ENCODE measurements around the gene NPHP4.

NPHP4 gene

DNA sequence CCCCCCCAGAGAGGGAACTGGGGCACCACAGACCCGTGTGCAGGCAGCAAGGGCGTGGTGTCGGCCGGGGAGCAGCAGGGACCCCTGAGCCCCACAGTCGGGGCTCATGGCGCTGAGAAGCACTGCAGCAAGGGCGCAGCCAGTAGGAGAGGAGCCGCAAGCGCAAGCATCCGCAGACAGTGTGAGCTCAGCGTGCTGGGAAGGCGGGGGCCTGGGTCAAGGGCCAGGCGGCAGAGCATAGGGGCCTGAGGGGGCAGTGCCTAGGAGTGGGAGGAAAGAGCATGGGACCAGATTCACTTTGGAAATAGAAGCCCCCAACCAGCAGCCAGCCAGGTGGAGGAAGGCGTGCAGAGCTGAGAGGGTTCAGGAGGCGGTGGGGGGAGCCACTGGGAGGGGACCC, 46.8 kb upstream of the NPHP4 start:
- H3K4me2 ChIP-seq (ENCODE audit: low read length): no peak overlapping the region
- no peaks in the 10 kb centered on the region for H3K79me2 ChIP-seq
- no peak overlapping the region for H3K27ac ChIP-seq
- no peak overlapping the region for H3K4me3 ChIP-seq (ENCODE audit: low read depth, low read length)
- H2AFZ ChIP-seq: no peak overlapping the region
- TF ChIP-seq, protein P1, sequence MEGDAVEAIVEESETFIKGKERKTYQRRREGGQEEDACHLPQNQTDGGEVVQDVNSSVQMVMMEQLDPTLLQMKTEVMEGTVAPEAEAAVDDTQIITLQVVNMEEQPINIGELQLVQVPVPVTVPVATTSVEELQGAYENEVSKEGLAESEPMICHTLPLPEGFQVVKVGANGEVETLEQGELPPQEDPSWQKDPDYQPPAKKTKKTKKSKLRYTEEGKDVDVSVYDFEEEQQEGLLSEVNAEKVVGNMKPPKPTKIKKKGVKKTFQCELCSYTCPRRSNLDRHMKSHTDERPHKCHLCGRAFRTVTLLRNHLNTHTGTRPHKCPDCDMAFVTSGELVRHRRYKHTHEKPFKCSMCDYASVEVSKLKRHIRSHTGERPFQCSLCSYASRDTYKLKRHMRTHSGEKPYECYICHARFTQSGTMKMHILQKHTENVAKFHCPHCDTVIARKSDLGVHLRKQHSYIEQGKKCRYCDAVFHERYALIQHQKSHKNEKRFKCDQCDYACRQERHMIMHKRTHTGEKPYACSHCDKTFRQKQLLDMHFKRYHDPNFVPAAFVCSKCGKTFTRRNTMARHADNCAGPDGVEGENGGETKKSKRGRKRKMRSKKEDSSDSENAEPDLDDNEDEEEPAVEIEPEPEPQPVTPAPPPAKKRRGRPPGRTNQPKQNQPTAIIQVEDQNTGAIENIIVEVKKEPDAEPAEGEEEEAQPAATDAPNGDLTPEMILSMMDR (IDR thresholded peaks at IDR 0.05): no peak
- H3K36me3 ChIP-seq (ENCODE audit: control insufficient read depth, insufficient read depth, low read length): no peaks in the 10 kb centered on the region
- H3K9me3 ChIP-seq (ENCODE audit: control insufficient read depth, low read length): no peaks in the 10 kb centered on the region
- H3K27me3 ChIP-seq (ENCODE audit: control insufficient read depth, insufficient read depth, low read length): no peaks in the 10 kb centered on the region
- H3K4me1 ChIP-seq: no peaks in the 10 kb centered on the region
- H3K9ac ChIP-seq: no peak overlapping the region

DNA sequence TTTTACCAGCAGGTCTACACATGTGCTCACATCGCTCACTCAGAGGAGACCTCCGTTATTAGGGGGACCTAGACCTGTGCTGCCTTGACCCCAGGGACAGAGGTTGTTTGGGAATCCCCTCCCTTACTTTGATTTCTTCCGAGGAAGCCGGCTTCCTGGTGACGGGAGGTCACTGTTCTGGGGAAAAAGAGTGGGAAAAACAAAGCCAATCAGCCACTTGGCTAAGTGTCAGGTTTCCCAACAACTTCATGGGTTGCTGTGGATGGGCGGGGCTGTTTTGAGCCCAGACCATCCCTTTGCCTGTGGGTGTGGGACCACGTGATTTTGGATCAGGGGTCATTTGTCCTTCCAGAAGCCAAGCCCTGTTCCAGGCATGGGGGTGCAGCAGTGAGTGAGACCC, 46.4 kb upstream of the NPHP4 start:
- no peaks in the 10 kb centered on the region for H3K79me2 ChIP-seq
- H3K36me3 ChIP-seq (ENCODE audit: control insufficient read depth, insufficient read depth, low read length): no peaks in the 10 kb centered on the region
- TF ChIP-seq, protein P1 (IDR thresholded peaks at IDR 0.05): no peak
- no peaks in the 10 kb centered on the region for H3K4me1 ChIP-seq
- H3K27me3 ChIP-seq (ENCODE audit: control insufficient read depth, insufficient read depth, low read length): no peaks in the 10 kb centered on the region
- no peak overlapping the region for H3K9ac ChIP-seq
- no peak overlapping the region for H3K4me3 ChIP-seq (ENCODE audit: low read depth, low read length)
- no peak overlapping the region for H3K27ac ChIP-seq
- no peaks in the 10 kb centered on the region for H3K9me3 ChIP-seq (ENCODE audit: control insufficient read depth, low read length)
- H2AFZ ChIP-seq: no peak overlapping the region
- H3K4me2 ChIP-seq (ENCODE audit: low read length): no peak overlapping the region

DNA sequence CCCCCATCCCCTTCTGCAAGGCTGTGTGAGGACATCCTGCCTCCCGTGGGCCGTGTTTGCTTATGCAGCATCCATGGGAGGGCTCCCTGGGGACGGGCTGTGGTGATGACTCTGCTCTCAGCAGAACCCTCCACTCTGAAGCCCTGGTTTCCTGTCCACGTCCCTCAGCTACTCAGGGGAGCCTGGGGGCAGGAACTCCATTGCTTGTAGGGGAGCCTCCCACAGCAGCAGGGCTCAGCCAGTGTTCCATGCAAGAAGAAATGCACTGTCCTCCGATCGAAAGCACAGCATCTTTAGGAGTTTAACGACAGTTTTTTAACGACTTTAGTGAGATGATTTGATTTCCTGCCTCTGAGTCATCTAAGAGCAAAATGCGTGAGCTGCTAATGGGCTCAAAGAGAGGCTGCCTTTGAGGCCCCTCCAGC, 45.1 kb upstream of the NPHP4 start:
- H3K4me2 ChIP-seq (ENCODE audit: low read length): no peak overlapping the region
- no peaks in the 10 kb centered on the region for H3K79me2 ChIP-seq
- no peak overlapping the region for H3K27ac ChIP-seq
- no peaks in the 10 kb centered on the region for H3K36me3 ChIP-seq (ENCODE audit: control insufficient read depth, insufficient read depth, low read length)
- no peaks in the 10 kb centered on the region for H3K9me3 ChIP-seq (ENCODE audit: control insufficient read depth, low read length)
- H3K4me1 ChIP-seq: no peaks in the 10 kb centered on the region
- H3K4me3 ChIP-seq (ENCODE audit: low read depth, low read length): no peak overlapping the region
- no peaks in the 10 kb centered on the region for H3K27me3 ChIP-seq (ENCODE audit: control insufficient read depth, insufficient read depth, low read length)
- TF ChIP-seq, protein P1 (IDR thresholded peaks at IDR 0.05): no peak
- no peak overlapping the region for H2AFZ ChIP-seq
- H3K9ac ChIP-seq: no peak overlapping the region

DNA sequence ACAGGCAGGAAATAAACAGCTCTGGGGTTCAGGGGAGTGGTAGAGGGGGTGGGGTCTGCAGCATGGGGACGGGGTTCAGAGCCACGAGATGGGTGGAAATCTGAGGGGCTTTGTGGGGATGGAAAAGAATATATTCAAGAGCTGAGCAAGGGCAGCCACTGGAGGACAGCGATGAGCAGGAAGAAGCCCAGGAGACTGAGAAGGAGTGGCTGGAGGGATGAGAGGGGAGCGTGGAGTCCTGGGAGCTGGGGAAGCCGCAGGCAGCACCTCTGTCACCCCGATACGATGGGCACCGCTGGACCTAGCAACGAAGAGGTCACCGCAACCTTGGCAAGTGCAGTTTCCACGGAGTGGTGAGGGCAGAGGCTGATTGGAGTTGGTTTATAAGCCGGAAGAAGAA, 43.5 kb upstream of the NPHP4 start:
- no peak overlapping the region for H3K27ac ChIP-seq
- H3K9me3 ChIP-seq (ENCODE audit: control insufficient read depth, low read length): no peaks in the 10 kb centered on the region
- no peak overlapping the region for H2AFZ ChIP-seq
- H3K4me3 ChIP-seq (ENCODE audit: low read depth, low read length): no peak overlapping the region
- H3K36me3 ChIP-seq (ENCODE audit: control insufficient read depth, insufficient read depth, low read length): no peaks in the 10 kb centered on the region
- H3K27me3 ChIP-seq (ENCODE audit: control insufficient read depth, insufficient read depth, low read length): no peaks in the 10 kb centered on the region
- H3K4me1 ChIP-seq: no peaks in the 10 kb centered on the region
- no peak overlapping the region for H3K9ac ChIP-seq
- no peaks in the 10 kb centered on the region for H3K79me2 ChIP-seq
- H3K4me2 ChIP-seq (ENCODE audit: low read length): no peak overlapping the region
- TF ChIP-seq, protein P1 (IDR thresholded peaks at IDR 0.05): no peak

DNA sequence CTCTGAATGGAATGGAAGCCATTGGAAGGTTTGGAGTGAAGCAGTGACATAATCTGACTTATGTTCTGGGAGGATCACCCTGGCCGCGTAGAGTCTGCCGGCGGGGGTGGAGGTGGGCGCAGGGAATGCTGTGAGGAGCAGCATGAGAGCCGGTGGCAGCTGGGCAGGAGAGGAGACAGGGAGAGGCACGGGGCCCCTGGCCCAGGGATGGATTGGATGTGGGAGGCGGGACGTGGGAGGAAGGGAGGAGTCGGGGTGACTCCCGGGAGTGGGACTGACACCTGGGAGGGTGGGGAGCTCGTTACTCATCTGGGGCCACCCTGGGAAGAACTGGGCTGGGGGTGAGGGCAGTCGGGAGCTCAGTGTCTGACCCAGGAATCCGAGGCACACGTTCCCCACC, 43.1 kb upstream of the NPHP4 start:
- no peaks in the 10 kb centered on the region for H3K36me3 ChIP-seq (ENCODE audit: control insufficient read depth, insufficient read depth, low read length)
- no peaks in the 10 kb centered on the region for H3K27me3 ChIP-seq (ENCODE audit: control insufficient read depth, insufficient read depth, low read length)
- no peak overlapping the region for H3K4me2 ChIP-seq (ENCODE audit: low read length)
- no peaks in the 10 kb centered on the region for H3K9me3 ChIP-seq (ENCODE audit: control insufficient read depth, low read length)
- H3K27ac ChIP-seq: no peak overlapping the region
- TF ChIP-seq, protein P1 (IDR thresholded peaks at IDR 0.05): no peak
- H3K4me1 ChIP-seq: no peaks in the 10 kb centered on the region
- H3K9ac ChIP-seq: no peak overlapping the region
- no peaks in the 10 kb centered on the region for H3K79me2 ChIP-seq
- no peak overlapping the region for H2AFZ ChIP-seq
- H3K4me3 ChIP-seq (ENCODE audit: low read depth, low read length): no peak overlapping the region
